Measurements from ENCODE around the gene SLC43A2.
A peak's percentile ranks its signal among the peaks of the same experiment; 100 is the strongest.

The SLC43A2 gene

DNA sequence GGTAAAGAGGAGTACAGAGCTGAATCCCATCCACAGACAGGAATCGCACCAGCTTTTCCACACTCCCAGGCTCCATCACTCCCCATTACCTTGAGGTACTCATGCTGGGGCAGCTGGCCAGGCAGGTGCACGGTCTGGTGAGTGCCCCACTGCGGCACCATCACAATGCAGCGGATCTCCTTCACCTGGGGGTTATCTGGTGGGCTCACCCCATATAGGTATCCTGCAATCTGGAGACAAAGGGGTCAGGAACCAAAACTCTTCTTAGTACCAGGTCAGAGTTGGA, 22.9 kb upstream of the SLC43A2 start:
- H3K4me3 ChIP-seq (ENCODE audit: low read depth, low read length): no peak overlapping the region
- TF ChIP-seq, protein P1, sequence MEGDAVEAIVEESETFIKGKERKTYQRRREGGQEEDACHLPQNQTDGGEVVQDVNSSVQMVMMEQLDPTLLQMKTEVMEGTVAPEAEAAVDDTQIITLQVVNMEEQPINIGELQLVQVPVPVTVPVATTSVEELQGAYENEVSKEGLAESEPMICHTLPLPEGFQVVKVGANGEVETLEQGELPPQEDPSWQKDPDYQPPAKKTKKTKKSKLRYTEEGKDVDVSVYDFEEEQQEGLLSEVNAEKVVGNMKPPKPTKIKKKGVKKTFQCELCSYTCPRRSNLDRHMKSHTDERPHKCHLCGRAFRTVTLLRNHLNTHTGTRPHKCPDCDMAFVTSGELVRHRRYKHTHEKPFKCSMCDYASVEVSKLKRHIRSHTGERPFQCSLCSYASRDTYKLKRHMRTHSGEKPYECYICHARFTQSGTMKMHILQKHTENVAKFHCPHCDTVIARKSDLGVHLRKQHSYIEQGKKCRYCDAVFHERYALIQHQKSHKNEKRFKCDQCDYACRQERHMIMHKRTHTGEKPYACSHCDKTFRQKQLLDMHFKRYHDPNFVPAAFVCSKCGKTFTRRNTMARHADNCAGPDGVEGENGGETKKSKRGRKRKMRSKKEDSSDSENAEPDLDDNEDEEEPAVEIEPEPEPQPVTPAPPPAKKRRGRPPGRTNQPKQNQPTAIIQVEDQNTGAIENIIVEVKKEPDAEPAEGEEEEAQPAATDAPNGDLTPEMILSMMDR (IDR thresholded peaks at IDR 0.05; ENCODE audit: borderline replicate concordance, insufficient read depth, low read depth, low read length): no peak

DNA sequence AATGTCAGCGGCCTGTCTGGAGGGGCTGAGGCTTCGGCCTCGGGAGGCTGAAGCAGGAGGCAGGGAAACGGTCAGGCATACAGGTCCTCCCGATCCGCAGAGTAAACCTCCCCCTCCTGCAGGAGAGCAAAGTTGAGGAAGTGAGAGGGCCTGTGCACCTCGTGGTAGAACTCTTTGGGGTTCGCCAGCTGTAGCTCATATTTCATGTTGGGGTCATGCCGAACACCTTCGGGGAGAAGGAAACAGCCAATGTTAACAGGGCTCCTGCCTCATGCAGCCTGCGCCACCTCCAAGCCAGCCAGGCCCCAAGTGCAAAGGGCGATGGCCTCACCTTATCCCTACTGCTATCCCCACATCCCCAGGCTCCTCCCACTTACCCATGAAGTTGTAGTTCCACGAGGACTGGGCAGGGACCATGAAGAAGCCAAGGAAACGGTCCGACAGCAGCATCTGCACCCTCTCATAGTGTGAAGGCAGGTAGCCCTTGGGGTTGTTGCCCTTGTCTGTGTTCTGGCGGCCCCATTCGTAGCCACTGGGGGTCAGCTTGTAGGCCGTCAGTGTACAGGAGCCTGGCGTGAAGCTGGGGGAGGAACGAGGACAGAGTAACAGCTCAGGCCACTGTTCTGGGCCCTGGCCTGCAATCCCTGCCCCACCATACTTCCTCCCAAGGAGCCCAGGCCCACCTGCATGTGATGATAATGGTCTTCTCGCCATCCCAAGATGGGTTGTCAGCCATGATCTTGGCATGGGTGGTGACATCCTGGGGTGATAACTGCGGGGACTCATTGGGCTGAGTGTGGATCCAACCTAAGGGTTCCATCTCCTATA, 22.3 kb upstream of the SLC43A2 start:
- TF ChIP-seq, protein P1 (IDR thresholded peaks at IDR 0.05; ENCODE audit: borderline replicate concordance, insufficient read depth, low read depth, low read length): no peak
- no peak overlapping the region for H3K4me3 ChIP-seq (ENCODE audit: low read depth, low read length)

DNA sequence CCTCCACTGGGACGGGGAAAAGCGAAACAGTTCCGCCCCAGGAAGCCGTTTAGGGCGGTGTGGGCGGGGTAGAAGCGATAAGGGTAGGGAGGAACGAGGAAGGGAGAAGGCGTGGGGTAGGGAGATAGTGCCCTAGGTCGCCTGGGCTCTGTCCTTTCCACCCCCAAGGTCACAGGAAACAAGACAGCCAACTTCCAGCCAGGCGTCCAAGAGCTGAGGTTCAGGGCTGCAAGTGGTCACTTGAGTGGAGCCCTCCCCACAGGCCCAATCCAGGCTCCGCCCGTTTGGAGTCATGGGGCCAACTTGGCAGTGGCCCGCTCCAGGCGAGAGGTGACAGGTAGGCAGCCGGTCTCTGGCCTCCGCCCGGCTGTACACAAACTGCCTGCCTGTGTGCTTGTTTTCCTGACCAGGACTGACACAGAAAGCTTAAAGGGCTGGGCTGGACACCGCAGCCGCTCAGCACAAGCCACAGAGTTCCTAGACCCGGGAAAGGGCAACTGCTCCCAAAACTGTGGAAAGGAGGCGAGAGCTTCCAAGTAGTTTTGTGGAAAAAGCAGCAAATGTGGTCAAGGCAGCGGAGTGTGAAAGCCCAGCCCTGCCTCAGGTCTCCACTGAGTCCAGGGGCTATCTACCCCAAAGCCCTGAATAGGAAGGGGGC, 21.3 kb upstream of the SLC43A2 start, which contains the start of gene RILP:
RILP (minus strand) TSS at position 23 of the 658 bp plus-strand sequence. CDS start 62 bp downstream, outside the sequence.
- peak within 1 kb of the TSS; percentile 60 for H3K4me3 ChIP-seq (ENCODE audit: low read depth, low read length)
- TF ChIP-seq, protein P1 (IDR thresholded peaks at IDR 0.05; ENCODE audit: borderline replicate concordance, insufficient read depth, low read depth, low read length): no peak

DNA sequence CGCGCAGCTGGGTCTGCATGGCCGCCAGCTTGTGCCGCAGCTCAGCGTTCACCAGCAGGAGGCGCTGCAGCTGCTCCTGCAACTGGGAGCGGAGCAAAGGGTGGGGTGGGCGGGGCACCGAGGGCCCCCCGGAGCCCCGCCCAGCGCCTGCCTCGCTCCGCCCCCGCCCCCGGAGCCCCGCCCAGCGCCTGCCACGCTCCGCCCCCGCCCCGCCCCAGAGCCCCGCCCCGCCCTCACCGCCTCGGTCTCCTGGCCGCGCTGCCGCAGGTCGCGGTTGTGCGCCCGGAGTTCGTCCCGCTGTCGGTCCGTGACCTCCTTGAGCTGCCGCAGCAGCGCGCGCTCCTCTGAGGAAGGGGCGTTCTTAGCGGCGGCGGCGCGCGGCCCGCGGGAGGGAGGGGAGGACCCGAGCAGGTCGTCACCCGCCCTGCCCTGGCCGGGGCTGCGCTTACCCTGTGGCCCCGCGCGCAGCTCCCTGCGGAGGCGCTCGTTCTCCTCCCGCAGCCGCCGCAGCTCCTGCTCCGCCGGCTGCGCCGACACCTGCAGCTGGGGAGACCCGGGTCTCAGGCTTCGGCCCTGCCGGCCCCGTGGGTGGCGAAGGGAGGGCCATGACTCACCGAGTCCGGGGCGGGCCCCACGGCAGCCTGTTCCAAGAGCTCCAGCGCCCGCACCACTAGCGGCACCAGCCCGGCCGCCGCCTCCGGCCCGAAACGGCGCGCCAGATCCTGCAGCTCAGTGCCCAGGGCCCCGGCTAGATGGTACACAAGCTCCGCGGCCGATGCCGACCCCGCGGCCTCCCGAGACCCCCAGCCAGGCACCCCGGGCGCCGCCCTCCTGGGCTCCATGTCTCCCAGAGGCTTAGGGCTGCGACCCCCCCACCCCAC, 20.6 kb upstream of the SLC43A2 start:
- TF ChIP-seq, protein P1 (IDR thresholded peaks at IDR 0.05; ENCODE audit: borderline replicate concordance, insufficient read depth, low read depth, low read length): peak; percentile 98
- H3K4me3 ChIP-seq (ENCODE audit: low read depth, low read length): peak overlapping the region; percentile 60

DNA sequence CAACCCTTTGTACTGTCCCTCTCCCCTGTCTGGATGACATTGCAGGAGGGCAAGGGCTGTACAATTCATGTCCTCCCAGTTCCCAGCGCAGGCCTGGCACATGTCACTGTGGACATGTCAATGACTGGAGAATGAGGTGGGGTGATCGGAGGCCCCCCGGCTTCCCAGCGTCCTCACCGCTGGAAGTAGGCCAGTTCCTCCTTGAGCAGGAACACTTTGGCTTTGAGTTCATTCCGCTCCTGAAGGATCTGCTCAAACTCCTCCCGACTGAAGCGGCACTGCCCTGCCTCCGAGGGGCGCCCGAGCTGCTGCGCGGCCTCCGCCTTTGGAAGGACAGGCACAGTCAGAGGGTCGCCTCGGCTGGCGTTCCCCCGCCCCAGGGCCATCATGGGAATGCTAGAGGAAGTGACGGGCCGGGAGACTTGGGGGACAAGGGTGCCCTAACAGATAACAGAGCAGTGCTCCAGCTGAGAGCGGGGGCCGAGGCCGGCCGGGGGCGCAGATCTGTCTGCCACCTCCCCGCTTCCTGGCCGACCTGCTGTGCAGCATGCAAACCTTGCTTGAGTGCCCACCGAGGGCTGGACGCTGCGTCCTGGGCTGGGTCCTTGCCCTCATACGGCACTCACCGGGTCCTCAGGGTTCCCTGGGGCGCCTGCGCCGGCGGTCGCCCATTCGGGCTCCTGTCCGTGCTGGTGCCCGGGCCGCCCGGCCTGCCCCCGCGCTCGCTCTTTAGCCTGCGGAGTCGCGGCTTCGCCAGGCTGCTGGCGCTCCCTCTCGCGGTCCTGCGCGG, 19.7 kb upstream of the SLC43A2 start:
- peak overlapping the region; percentile 51 for H3K4me3 ChIP-seq (ENCODE audit: low read depth, low read length)
- TF ChIP-seq, protein P1 (IDR thresholded peaks at IDR 0.05; ENCODE audit: borderline replicate concordance, insufficient read depth, low read depth, low read length): no peak

DNA sequence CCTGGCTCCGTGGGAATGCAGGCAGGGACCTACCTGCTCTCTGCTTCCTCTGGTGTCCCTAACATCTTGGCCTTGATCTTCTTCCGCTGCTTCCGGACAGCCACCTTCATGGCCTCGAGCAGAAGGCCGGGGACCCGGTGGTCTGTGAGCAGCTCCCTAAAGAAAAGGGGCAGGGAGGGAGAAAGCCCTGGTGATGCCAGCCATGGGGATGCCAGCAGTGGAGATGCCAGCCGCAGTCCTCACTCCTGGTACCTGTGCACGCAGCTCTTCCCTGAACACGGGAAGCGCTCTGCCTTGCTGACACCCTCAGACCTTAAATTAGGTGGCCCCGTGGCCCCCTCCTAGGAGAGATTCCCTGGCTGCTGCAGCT, 19.2 kb upstream of the SLC43A2 start:
- TF ChIP-seq, protein P1 (IDR thresholded peaks at IDR 0.05; ENCODE audit: borderline replicate concordance, insufficient read depth, low read depth, low read length): no peak
- no peak overlapping the region for H3K4me3 ChIP-seq (ENCODE audit: low read depth, low read length)
